Colonic mucosa (tissue), 4 donors: ENCODE results near the gene ARL6IP4. TPM values are rescaled to one million over a fixed set of nuclear protein-coding genes. Genes with fewer than 3 reads are reported as not detected.

Experiments used
- DNase-seq: peaks from one replicate; pipeline ENCODE4 v3.0.0-alpha.2; 2020
- H3K27ac ChIP-seq: fragments of 200-600 bp; one replicate; pipeline ENCODE4 v1.8.0; 2021
- H3K27me3 ChIP-seq: fragments of 200-600 bp; one replicate; pipeline ENCODE4 v1.8.0; 2021
- H3K36me3 ChIP-seq: fragments of 200-600 bp; one replicate; pipeline ENCODE4 v1.8.0; 2021
- H3K4me1 ChIP-seq: fragments of 200-600 bp; one replicate; pipeline ENCODE4 v1.8.0; 2021; ENCODE audit warnings: mild to moderate bottlenecking
- H3K4me3 ChIP-seq: fragments of 200-600 bp; one replicate; pipeline ENCODE4 v1.8.0; 2021
- H3K9ac ChIP-seq, 2 donors: one replicate each; pipeline ENCODE4 v1.7.0; 2013; ENCODE audit warnings: control low read depth in 2 of 2, low read depth in 2 of 2, low read length in 2 of 2
- H3K9me3 ChIP-seq: fragments of 200-600 bp; one replicate; pipeline ENCODE4 v1.8.0; 2021
- intact Hi-C: fragments of 100-400 bp; cut with DNase I; formaldehyde crosslinking; loops from one replicate; pipeline ENCODE4 v1.14.1; 2022
- total RNA-seq, 2 donors: library from RNA; stranded (reverse); fragmentation: NEBNext Ultra II Directional in 1 of 2; extraction: Animal tissue kit (Norgen Biotek cat#: 25700) in 1 of 2; gene quantifications; one replicate each; pipeline ENCODE4 v1.2.1, GENCODE V29; 2021
- TF ChIP-seq, protein P1 (sequence below): fragments of 200-600 bp; IDR thresholded peaks from one replicate; pipeline ENCODE4 v1.8.0; 2022; ENCODE audit warnings: antibody characterized with exemption, mild to moderate bottlenecking
- donor health status: healthy.
- donor health status: DM: no; HTN: no; CAD: no.
- donor health status: DM: no; HTN: no; CAD: no.

The ARL6IP4 gene
- total RNA-seq, 2 donors from 2014 or later: 130 to 192 TPM

DNA sequence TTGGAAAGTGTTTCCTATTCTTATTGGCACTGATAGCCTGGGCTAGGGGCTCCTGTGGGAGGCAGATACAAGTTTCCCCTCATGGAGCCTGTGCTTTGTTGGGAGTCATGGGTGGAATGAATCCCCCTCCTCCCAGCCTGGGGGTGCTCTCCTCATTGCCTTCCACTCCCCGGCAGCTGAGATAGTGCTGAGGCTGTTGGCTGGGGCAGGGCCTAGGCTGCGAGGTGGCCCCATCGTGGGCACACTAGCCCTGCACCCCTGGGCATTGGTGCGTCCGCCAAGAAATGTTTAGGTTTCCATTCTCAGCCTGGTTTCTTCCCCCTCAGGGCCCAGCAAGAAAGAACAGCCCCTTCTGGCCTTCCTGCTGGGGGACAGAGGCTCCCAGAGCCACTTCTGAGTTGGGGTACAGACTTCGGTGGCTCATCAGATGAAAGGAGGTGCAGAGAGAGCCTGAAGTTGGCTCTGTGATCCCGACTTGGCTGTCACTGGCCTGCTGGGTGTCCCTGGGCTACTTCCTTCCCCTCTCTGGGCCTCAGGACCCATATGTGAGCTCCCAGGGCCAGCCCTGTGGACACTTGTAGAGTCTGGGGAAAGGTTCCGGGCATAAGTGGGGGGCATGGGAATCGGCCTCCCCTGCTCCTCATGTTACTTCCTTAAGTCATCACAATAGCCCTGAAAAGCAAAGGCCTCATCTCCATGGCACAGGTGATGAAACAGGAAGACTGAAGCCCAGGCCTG, 2.7 kb upstream of the ARL6IP4 start:
- Histone ChIP-seq H3K4me3 (no peak overlapping the region), H3K27ac (no peak overlapping the region), H3K36me3 (no peaks in the 10 kb centered on the region), H3K9me3 (no peaks in the 10 kb centered on the region), H3K27me3 (no peaks in the 10 kb centered on the region), H3K4me1 (peaks cover 34% of the 10 kb centered on the region), H3K9ac (peak overlapping the region in 1 of 2 donors; percentile 26)
- no peak for DNase-seq
- intact Hi-C loops: loop anchor here (10.0 kb wide), 1 partner anchor 167 kb away; no protein-coding TSS in a partner anchor
- TF ChIP-seq, protein P1, sequence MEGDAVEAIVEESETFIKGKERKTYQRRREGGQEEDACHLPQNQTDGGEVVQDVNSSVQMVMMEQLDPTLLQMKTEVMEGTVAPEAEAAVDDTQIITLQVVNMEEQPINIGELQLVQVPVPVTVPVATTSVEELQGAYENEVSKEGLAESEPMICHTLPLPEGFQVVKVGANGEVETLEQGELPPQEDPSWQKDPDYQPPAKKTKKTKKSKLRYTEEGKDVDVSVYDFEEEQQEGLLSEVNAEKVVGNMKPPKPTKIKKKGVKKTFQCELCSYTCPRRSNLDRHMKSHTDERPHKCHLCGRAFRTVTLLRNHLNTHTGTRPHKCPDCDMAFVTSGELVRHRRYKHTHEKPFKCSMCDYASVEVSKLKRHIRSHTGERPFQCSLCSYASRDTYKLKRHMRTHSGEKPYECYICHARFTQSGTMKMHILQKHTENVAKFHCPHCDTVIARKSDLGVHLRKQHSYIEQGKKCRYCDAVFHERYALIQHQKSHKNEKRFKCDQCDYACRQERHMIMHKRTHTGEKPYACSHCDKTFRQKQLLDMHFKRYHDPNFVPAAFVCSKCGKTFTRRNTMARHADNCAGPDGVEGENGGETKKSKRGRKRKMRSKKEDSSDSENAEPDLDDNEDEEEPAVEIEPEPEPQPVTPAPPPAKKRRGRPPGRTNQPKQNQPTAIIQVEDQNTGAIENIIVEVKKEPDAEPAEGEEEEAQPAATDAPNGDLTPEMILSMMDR: no peak

DNA sequence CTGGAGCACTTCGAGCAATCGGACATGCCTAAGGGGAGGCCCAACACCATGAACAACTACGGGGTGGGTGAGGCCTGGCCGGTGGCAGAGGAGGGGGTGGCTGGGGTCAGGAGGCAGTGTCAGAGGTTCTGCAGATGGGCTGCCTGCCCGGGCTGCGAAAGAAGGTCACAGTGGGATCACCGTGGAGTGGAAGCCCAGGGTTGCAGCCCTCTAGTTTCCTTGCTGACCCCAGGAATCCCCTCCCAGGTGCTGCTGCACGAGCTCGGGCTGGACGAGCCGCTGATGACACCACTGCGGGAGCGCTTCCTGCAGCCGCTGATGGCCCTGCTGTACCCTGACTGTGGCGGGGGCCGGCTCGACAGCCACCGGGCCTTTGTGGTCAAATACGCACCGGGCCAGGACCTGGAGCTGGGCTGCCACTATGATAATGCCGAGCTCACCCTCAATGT, 1.9 kb upstream of the ARL6IP4 start:
- Histone ChIP-seq H3K9me3 (no peaks in the 10 kb centered on the region), H3K4me1 (peaks cover 34% of the 10 kb centered on the region), H3K9ac (no peak overlapping the region), H3K4me3 (no peak overlapping the region), H3K36me3 (no peaks in the 10 kb centered on the region), H3K27ac (no peak overlapping the region), H3K27me3 (no peaks in the 10 kb centered on the region)
- TF ChIP-seq, protein P1: no peak
- DNase-seq: no peak
- intact Hi-C loops: loop anchor here (10.0 kb wide), 1 partner anchor 166 kb away; no protein-coding TSS in a partner anchor

DNA sequence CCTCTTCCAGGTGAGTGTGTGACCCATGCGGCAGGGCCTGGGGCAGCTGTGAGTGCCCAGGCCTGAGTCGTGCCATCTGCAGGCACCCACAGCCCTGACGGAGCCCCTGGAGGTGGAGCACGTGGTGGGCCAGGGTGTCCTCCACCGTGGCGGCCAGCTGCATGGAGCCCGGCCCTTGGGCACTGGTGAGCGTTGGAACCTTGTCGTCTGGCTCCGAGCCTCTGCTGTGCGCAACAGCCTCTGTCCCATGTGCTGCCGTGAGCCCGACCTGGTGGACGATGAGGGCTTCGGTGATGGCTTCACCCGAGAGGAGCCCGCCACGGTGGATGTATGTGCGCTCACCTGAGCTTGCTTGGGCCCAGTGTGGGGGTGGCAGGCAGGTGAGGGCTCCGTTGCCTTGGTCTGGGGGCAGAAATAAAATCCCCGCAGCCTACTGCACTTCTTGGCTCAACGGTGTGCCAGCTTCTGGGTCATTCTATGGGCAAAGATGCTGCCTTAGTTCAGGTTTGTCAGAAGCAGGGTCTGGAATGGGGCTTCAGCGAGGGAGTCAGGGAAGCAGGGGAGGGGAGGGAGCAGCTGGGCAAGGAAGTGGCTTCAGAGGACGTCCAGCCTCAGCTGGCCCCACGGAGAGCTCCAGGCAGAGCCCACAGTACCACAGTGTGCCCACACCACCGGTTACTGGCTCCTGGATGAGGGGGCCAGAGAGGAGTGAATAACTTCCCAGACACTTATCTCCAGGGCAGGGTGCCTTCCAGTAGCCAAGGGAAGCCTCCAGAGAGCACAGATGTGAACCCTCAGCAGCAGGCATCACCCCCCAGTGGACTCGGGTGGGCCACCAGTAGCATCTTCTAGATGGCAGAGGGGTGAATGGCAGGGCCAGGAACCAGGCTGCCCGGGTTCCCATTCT, 1.2 kb upstream of the ARL6IP4 start:
- H3K9ac ChIP-seq: peak overlapping the region; percentile 89 to 92
- no peak for DNase-seq
- H3K4me1 ChIP-seq: peaks cover 34% of the 10 kb centered on the region
- no peaks in the 10 kb centered on the region for H3K27me3 ChIP-seq
- H3K36me3 ChIP-seq: no peaks in the 10 kb centered on the region
- no peaks in the 10 kb centered on the region for H3K9me3 ChIP-seq
- TF ChIP-seq, protein P1: no peak
- peak overlapping the region; percentile 99 for H3K4me3 ChIP-seq
- H3K27ac ChIP-seq: peak overlapping the region; percentile 88
- intact Hi-C loops: loop anchor here (10.0 kb wide), 1 partner anchor 166 kb away; no protein-coding TSS in a partner anchor

- intact Hi-C loops: loop anchor here (5.0 to 10.0 kb wide), 2 partner anchors 165 to 257 kb away; no protein-coding TSS in a partner anchor
- Histone ChIP-seq H3K4me1 (peaks cover 34% of the 10 kb centered on the region), H3K4me3 (peak overlapping the region; percentile 99), H3K9ac (peak overlapping the region; percentile 89 to 92), H3K27ac (peak overlapping the region; percentile 88), H3K9me3 (no peaks in the 10 kb centered on the region), H3K36me3 (no peaks in the 10 kb centered on the region), H3K27me3 (no peaks in the 10 kb centered on the region)
- TF ChIP-seq, protein P1: no peak
- DNase-seq: no peak
Measured at GRCh38 chr12:122979908-122980182, 636 bp upstream of the ARL6IP4 start.

DNA sequence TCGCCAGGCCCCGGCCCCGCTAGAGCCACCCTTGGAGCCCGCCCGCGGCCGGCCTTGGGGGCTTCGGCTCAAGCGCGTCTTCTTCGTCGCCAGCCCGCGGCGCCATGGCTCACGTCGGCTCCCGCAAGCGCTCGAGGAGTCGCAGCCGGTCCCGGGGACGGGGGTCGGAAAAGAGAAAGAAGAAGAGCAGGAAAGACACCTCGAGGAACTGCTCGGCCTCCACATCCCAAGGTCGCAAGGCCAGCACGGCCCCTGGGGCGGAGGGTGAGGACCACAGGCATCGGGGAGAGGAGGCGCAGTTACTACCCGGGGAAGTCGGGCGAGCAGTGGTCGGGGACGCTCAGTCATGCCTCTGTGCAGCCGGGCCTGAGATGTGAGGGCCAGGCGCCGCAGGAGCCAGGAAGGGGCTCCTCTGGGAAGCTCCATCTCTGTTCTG, 573 bp downstream of the ARL6IP4 start:
- Histone ChIP-seq H3K36me3 (no peaks in the 10 kb centered on the region), H3K9me3 (no peaks in the 10 kb centered on the region), H3K27ac (peak overlapping the region; percentile 88), H3K27me3 (no peaks in the 10 kb centered on the region), H3K9ac (peak overlapping the region; percentile 89 to 92), H3K4me3 (peak overlapping the region; percentile 99), H3K4me1 (peaks cover 30% of the 10 kb centered on the region)
- intact Hi-C loops: loop anchor here (5.0 kb wide), 1 partner anchor 256 kb away; no protein-coding TSS in a partner anchor
- TF ChIP-seq, protein P1: no peak
- DNase-seq: no peak
